Measurements from ENCODE around the gene GJB2.

DNA sequence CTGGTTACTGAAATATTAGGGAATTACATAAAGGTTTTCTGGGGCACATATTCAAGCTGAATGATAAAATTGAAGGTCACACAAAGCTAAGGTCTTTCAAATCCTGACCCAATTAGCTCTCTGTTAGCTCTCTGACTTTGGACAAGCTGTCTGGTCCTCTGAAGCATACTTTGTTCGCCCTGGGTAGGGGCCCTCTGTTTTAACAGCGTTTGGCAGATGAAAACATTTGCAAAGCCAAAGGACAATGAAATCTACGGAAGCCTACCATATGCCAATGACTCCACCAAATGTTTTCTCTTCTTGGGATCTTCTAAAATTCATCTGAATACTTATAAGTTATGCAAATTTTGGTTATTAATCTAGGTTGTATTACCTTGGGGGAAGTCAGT lies 17.3 kb downstream of the GJB2 start:
- TF ChIP-seq, protein P1, sequence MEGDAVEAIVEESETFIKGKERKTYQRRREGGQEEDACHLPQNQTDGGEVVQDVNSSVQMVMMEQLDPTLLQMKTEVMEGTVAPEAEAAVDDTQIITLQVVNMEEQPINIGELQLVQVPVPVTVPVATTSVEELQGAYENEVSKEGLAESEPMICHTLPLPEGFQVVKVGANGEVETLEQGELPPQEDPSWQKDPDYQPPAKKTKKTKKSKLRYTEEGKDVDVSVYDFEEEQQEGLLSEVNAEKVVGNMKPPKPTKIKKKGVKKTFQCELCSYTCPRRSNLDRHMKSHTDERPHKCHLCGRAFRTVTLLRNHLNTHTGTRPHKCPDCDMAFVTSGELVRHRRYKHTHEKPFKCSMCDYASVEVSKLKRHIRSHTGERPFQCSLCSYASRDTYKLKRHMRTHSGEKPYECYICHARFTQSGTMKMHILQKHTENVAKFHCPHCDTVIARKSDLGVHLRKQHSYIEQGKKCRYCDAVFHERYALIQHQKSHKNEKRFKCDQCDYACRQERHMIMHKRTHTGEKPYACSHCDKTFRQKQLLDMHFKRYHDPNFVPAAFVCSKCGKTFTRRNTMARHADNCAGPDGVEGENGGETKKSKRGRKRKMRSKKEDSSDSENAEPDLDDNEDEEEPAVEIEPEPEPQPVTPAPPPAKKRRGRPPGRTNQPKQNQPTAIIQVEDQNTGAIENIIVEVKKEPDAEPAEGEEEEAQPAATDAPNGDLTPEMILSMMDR (IDR thresholded peaks at IDR 0.05) = no peak
- no peak for TF ChIP-seq POLR2A (IDR thresholded peaks at IDR 0.05)
- no peak for TF ChIP-seq POLR2AphosphoS5 (IDR thresholded peaks at IDR 0.05)

Measured in gastroesophageal sphincter (tissue), 3 donors.